Gastroesophageal sphincter (tissue), 4 donors: Measurements from ENCODE around the gene TEPSIN. TPM values are rescaled to one million over a fixed set of nuclear protein-coding genes. Genes with fewer than 3 reads are reported as not detected.

Source experiments
- ATAC-seq: fragments of 150-250 bp; one replicate; pipeline ENCODE4 v1.9.1; 2016; ENCODE audit warnings: mild to moderate bottlenecking, moderate library complexity
- H3K27ac ChIP-seq, 4 donors: fragments of 200-600 bp; sonication (generic) in 3 of 4; 1 replicate in 3 of 4; 2 replicates in 1 of 4; pipeline ENCODE4 v1.5.1; 2016 to 2019
- H3K27me3 ChIP-seq: fragments of 200-600 bp; sonication (generic); one replicate; pipeline ENCODE4 v1.5.1; 2019
- H3K36me3 ChIP-seq, 2 donors: fragments of 200-600 bp; sonication (generic); one replicate each; pipeline ENCODE4 v1.5.1; 2019; ENCODE audit warnings: control low read depth in 1 of 2
- H3K4me1 ChIP-seq, 3 donors: fragments of 200-600 bp; sonication (generic); 1 replicate in 2 of 3; 2 replicates in 1 of 3; pipeline ENCODE4 v1.5.1; 2016 to 2019; ENCODE audit warnings: control low read depth in 2 of 3
- H3K4me3 ChIP-seq, 2 donors: fragments of 200-600 bp; sonication (generic); one replicate each; pipeline ENCODE4 v1.5.1; 2019; ENCODE audit warnings: mild to moderate bottlenecking in 1 of 2, moderate library complexity in 1 of 2
- H3K9me3 ChIP-seq, 3 donors: fragments of 200-600 bp; sonication (generic); one replicate each; pipeline ENCODE4 v1.5.1; 2017 to 2019; ENCODE audit warnings: control low read depth in 2 of 3
- CTCF ChIP-seq, 4 experiments: fragments of 200-600 bp in 2 of 4; fragments of 450-650 bp in 2 of 4; sonication (generic) in 1 of 4; IDR thresholded peaks; one replicate each; pipeline ENCODE4 v1.5.1; 2017 to 2019; ENCODE audit warnings: antibody characterized with exemption in 4 of 4, mild to moderate bottlenecking in 2 of 4, moderate library complexity in 2 of 4
- EP300 ChIP-seq: sonication (generic); formaldehyde crosslinking; IDR thresholded peaks from one replicate; pipeline ENCODE4 v1.6.1; 2017; ENCODE audit warnings: antibody characterized with exemption, mild to moderate bottlenecking
- POLR2A ChIP-seq, 2 donors: fragments of 450-650 bp; IDR thresholded peaks; one replicate each; pipeline ENCODE4 v1.6.1; 2017; ENCODE audit warnings: antibody characterized with exemption in 2 of 2, mild to moderate bottlenecking in 2 of 2, moderate library complexity in 1 of 2
- POLR2AphosphoS5 ChIP-seq: sonication (generic); formaldehyde crosslinking; IDR thresholded peaks from one replicate; pipeline ENCODE4 v1.6.1; 2017; ENCODE audit warnings: antibody characterized with exemption
- WGBS, 2 donors: methylation state at CpG; one replicate each; pipeline ENCODE4 v1.1.5; 2018; ENCODE audit warnings: low coverage in 1 of 2; 5-methylcytosine and 5-hydroxymethylcytosine counted together
- total RNA-seq, 4 donors: library from RNA; depleted of rRNA; stranded (reverse); fragments of >200 nt; gene quantifications; one replicate each; pipeline ENCODE4 v1.1.0, GENCODE V29; 2016

The TEPSIN gene
- total RNA-seq, 4 donors from 2014 or later: 8.0 to 43.0 (median 23.5) TPM

- Histone ChIP-seq H3K4me3 (no peak overlapping the region), H3K27ac (no peak overlapping the region), H3K27me3 (no peaks in the 10 kb centered on the region), H3K36me3 (peaks cover 0 to 83% of the 10 kb centered on the region in 2 donors), H3K9me3 (no peaks in the 10 kb centered on the region), H3K4me1 (peaks cover 0 to 4% (median 0%) of the 10 kb centered on the region in 3 donors)
- TF ChIP-seq CTCF (IDR thresholded peaks at IDR 0.05): no peak
- no peak for TF ChIP-seq EP300
- no peak for TF ChIP-seq POLR2AphosphoS5
- no peak for TF ChIP-seq POLR2A (IDR thresholded peaks at IDR 0.05)
- WGBS, 2 donors: no CpG with 5 or more reads among the region's 22 CpGs
- no peak for ATAC-seq
Measured at GRCh38 chr17:81198826-81199481, 39.9 kb downstream of the TEPSIN start.

GRCh38 chr17:81197831-81198490 is 40.9 kb downstream of the TEPSIN start:
- no peak for ATAC-seq
- H3K4me3 ChIP-seq: no peak overlapping the region
- peaks cover 0 to 77% of the 10 kb centered on the region in 2 donors for H3K36me3 ChIP-seq
- WGBS, 2 donors: no CpG with 5 or more reads among the region's 21 CpGs
- H3K27ac ChIP-seq: peak overlapping the region in 1 of 4 donors; percentile 32
- TF ChIP-seq POLR2A (IDR thresholded peaks at IDR 0.05) (no peak), CTCF (IDR thresholded peaks at IDR 0.05) (no peak), POLR2AphosphoS5 (no peak), EP300 (no peak)
- peaks cover 0 to 4% (median 0%) of the 10 kb centered on the region in 3 donors for H3K4me1 ChIP-seq
- H3K9me3 ChIP-seq: no peaks in the 10 kb centered on the region
- no peaks in the 10 kb centered on the region for H3K27me3 ChIP-seq

- no CpG with 5 or more reads among the region's 14 CpGs for WGBS, 2 donors
- ATAC-seq: peak; percentile 14
- no peak overlapping the region for H3K4me3 ChIP-seq
- H3K36me3 ChIP-seq: peaks cover 0 to 73% of the 10 kb centered on the region in 2 donors
- TF ChIP-seq CTCF (IDR thresholded peaks at IDR 0.05): no peak
- TF ChIP-seq POLR2AphosphoS5: no peak
- TF ChIP-seq POLR2A (IDR thresholded peaks at IDR 0.05): no peak
- no peak for TF ChIP-seq EP300
- no peaks in the 10 kb centered on the region for H3K9me3 ChIP-seq
- peak overlapping the region in 1 of 4 donors; percentile 32 for H3K27ac ChIP-seq
- H3K4me1 ChIP-seq: peaks cover 0 to 4% (median 0%) of the 10 kb centered on the region in 3 donors
- no peaks in the 10 kb centered on the region for H3K27me3 ChIP-seq
Measured at GRCh38 chr17:81197409-81197795, 41.5 kb downstream of the TEPSIN start.

GRCh38 chr17:81196505-81197408 is 42.1 kb downstream of the TEPSIN start:
- H3K27ac ChIP-seq: peak overlapping the region in 1 of 4 donors; percentile 32
- no peak overlapping the region for H3K4me3 ChIP-seq
- no peaks in the 10 kb centered on the region for H3K9me3 ChIP-seq
- H3K4me1 ChIP-seq: peaks cover 0 to 4% (median 0%) of the 10 kb centered on the region in 3 donors
- WGBS, 2 donors: 100% methylated on average over 1 of the region's 45 CpGs; no CpG with 5 or more reads in 1 of the 2 donors
- ATAC-seq: peak; percentile 23
- peaks cover 0 to 75% of the 10 kb centered on the region in 2 donors for H3K36me3 ChIP-seq
- no peak for TF ChIP-seq POLR2AphosphoS5
- no peak for TF ChIP-seq POLR2A (IDR thresholded peaks at IDR 0.05)
- TF ChIP-seq EP300: no peak
- no peak for TF ChIP-seq CTCF (IDR thresholded peaks at IDR 0.05)
- H3K27me3 ChIP-seq: no peaks in the 10 kb centered on the region
